Bronchial epithelial cell (primary cell): ENCODE measurements around the gene DTNBP1. TPM values are rescaled to one million over a fixed set of nuclear protein-coding genes. Genes with fewer than 3 reads are reported as not detected.

Experiments used
- DNase-seq: peaks from one replicate; pipeline ENCODE4 v3.0.0-alpha.2; 2010; ENCODE audit warnings: low read depth
- FAIRE-seq: peaks from 2 replicates; lab custom pipeline; 2011; peaks lifted over from hg19 to GRCh38; lab: Jason Lieb, UNC
- H3K27me3 ChIP-seq: 2 replicates; pipeline ENCODE4 v1.5.1; 2011; ENCODE audit warnings: low read length; ENCODE audit not compliant: control insufficient read depth, insufficient read depth
- H3K36me3 ChIP-seq: 2 replicates; pipeline ENCODE4 v1.5.1; 2011; ENCODE audit warnings: low read length; ENCODE audit not compliant: control insufficient read depth, insufficient read depth
- H3K4me3 ChIP-seq: 2 replicates; pipeline ENCODE4 v1.5.1; 2011; ENCODE audit warnings: mild to moderate bottlenecking, low read depth, low read length, control low read depth
- total RNA-seq: library from RNA; depleted of rRNA; stranded (reverse); fragments of >200 nt; gene quantifications from 2 replicates; pipeline ENCODE4 v1.2.1, GENCODE V29; 2014
- TF ChIP-seq, protein P1 (sequence below): IDR thresholded peaks from 2 replicates; pipeline ENCODE4 v1.5.1; 2011; ENCODE audit warnings: mild to moderate bottlenecking, moderate library complexity, low read length, control low read depth, inconsistent platforms; ENCODE audit not compliant: insufficient read depth, severe bottlenecking

DTNBP1 gene
- total RNA-seq, 1 donor from 2014 or later, result 6.3 TPM

DNA sequence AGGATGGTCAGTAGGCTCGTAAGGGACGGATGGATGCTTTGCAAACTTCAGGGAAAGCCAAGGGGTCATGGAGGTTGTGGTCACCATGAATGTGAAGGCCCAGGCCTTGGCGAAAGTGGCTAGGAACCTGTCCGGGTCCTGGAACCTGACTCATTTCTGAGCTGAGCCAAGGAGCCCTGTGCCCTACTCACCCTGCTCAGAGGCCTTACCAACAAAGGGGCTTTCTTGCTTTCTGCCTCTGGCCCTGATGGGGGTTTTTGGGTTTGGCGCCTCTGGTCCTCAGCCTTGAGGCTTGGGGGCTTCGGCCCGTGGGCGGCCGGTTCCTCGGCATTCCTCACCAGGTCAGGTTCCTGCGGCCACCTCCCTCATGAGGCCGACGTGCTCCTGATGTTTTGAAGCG lies 155.1 kb downstream of the DTNBP1 start:
- no peak for FAIRE-seq
- Histone ChIP-seq H3K27me3 (no peaks in the 10 kb centered on the region), H3K4me3 (no peak overlapping the region), H3K36me3 (peaks cover 46% of the 10 kb centered on the region)
- TF ChIP-seq, protein P1, sequence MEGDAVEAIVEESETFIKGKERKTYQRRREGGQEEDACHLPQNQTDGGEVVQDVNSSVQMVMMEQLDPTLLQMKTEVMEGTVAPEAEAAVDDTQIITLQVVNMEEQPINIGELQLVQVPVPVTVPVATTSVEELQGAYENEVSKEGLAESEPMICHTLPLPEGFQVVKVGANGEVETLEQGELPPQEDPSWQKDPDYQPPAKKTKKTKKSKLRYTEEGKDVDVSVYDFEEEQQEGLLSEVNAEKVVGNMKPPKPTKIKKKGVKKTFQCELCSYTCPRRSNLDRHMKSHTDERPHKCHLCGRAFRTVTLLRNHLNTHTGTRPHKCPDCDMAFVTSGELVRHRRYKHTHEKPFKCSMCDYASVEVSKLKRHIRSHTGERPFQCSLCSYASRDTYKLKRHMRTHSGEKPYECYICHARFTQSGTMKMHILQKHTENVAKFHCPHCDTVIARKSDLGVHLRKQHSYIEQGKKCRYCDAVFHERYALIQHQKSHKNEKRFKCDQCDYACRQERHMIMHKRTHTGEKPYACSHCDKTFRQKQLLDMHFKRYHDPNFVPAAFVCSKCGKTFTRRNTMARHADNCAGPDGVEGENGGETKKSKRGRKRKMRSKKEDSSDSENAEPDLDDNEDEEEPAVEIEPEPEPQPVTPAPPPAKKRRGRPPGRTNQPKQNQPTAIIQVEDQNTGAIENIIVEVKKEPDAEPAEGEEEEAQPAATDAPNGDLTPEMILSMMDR, result no peak
- no peak for DNase-seq

DNA sequence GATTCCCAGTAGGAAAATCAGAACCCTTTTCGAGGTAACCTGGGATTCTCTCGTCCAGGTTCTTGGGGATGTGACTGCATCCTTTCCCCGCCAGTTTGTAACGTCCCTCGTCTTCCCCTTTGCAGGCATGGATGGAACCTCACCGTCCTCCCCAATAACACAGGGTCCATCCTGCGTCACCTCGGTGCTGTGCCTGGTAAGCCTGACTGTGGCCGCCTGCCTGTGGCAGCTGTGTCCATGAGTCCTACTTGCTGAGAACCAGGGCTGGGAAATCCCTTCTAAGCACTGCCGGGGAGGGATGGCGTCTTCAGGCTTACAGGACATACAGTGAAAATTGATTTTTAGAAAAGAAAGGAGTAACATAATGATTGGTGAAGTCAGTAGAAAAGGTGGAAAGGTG lies 155.6 kb downstream of the DTNBP1 start:
- no peaks in the 10 kb centered on the region for H3K27me3 ChIP-seq
- FAIRE-seq, result no peak
- peaks cover 49% of the 10 kb centered on the region for H3K36me3 ChIP-seq
- TF ChIP-seq, protein P1, result no peak
- H3K4me3 ChIP-seq, result no peak overlapping the region
- no peak for DNase-seq

DNA sequence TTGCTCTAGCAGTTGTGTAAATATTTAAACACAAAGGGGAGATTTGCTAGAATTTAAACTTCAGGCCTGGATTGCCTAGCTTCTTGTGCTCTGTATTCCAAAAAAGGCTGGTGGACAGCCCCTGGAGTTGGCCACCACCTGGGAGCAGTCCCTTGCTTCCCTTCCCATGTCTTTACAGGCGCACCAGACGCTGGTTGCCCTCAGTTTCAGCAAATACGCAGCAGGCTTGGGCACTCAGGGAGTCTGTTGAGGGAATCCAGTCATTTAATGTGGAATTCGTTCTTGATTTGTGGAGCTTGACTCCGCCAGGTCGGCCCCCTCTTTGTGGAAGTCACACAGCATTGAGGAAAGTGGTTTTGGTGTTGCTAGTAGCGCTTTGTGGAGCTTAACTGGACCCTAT lies 156.8 kb downstream of the DTNBP1 start:
- FAIRE-seq, result no peak
- no peaks in the 10 kb centered on the region for H3K27me3 ChIP-seq
- peaks cover 48% of the 10 kb centered on the region for H3K36me3 ChIP-seq
- H3K4me3 ChIP-seq, result no peak overlapping the region
- TF ChIP-seq, protein P1, result no peak
- DNase-seq, result no peak

DNA sequence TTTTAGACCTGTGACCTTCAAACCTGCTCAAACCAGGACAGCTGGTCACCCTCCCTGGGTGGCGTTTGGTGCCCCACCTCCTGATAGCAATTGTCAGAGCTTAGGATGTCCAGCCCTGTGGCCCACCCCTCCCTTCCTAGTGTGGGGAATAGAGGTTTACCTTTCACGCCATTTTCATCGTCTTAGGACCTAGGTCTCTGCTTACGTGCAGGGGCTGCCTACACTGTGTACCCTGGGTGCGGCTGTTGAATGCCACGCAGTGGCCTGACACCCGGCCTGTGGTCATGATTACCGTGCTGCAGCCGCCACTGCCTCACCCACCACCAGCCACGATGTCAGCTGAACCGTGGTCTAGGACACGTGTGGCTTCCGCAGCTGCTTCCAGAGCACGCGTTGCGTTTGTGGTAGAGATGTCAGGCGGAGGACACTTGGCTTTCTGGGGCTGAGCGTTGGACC lies 157.3 kb downstream of the DTNBP1 start:
- Histone ChIP-seq H3K4me3 (no peak overlapping the region), H3K36me3 (peaks cover 48% of the 10 kb centered on the region), H3K27me3 (no peaks in the 10 kb centered on the region)
- FAIRE-seq (no peak), DNase-seq (no peak)
- TF ChIP-seq, protein P1, result no peak

DNA sequence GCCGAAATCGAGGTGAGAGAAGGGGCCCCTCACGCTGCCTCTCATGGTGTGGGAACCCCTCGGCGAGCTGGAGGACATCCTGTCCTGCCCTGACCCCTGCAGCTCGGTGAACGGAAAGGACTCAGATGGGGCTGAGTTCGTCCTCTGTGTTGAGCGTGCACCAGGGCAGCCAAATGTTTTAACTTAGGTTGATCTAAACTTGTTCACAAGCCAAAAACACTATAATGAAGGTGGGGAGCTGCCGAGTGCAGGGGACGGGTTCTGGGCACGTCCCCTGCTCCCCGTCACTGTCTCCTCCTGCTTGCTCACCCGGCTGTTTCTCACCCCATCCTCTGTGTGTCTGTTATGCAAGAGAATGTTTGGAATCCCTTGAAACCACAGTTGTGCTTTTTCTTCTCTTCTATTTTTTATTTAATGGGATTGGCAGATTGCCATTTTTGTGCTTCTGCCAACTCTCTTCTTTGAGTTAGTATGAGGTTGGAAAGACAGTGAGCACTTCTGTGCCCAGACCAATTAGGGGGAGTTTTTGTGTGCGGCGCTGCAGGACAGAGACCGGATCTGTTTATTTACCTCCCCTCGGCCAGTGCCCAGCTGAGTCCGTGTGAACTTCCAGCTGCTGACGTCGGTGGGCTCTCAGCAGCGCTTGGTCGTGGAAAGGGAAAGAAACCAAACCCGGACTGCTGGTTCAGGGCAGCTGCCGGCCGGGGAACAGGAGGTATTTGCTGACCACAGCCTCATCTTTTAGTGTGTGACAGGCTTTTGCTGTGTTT lies 158.1 kb downstream of the DTNBP1 start:
- Histone ChIP-seq H3K36me3 (peaks cover 51% of the 10 kb centered on the region), H3K4me3 (no peak overlapping the region), H3K27me3 (no peaks in the 10 kb centered on the region)
- DNase-seq, result peak; percentile 20
- no peak for FAIRE-seq
- TF ChIP-seq, protein P1, result no peak
